HFF-Myc (cell line): Measurements from ENCODE around the gene CASP2.

ENCODE experiments used
- DNase-seq: peaks from one replicate; pipeline ENCODE4 v3.0.0-alpha.2; 2011; ENCODE audit warnings: low read depth; ENCODE audit errors: extremely low read depth
- H3K4me3 ChIP-seq: replicated peaks from 2 replicates; pipeline ENCODE4 v1.5.1; 2011; ENCODE audit warnings: low read depth, mild to moderate bottlenecking, control low read depth, low read length
- TF ChIP-seq, protein P1 (sequence below): IDR thresholded peaks from 2 replicates; pipeline ENCODE4 v1.5.1; 2012; ENCODE audit warnings: mild to moderate bottlenecking, low read depth, low read length, control low read depth; ENCODE audit errors: missing control alignments

Gene CASP2

GRCh38 chr7:143322760-143323633 is 34.8 kb downstream of the CASP2 start:
- TF ChIP-seq, protein P1, sequence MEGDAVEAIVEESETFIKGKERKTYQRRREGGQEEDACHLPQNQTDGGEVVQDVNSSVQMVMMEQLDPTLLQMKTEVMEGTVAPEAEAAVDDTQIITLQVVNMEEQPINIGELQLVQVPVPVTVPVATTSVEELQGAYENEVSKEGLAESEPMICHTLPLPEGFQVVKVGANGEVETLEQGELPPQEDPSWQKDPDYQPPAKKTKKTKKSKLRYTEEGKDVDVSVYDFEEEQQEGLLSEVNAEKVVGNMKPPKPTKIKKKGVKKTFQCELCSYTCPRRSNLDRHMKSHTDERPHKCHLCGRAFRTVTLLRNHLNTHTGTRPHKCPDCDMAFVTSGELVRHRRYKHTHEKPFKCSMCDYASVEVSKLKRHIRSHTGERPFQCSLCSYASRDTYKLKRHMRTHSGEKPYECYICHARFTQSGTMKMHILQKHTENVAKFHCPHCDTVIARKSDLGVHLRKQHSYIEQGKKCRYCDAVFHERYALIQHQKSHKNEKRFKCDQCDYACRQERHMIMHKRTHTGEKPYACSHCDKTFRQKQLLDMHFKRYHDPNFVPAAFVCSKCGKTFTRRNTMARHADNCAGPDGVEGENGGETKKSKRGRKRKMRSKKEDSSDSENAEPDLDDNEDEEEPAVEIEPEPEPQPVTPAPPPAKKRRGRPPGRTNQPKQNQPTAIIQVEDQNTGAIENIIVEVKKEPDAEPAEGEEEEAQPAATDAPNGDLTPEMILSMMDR = no peak
- no peak overlapping the region for H3K4me3 ChIP-seq

GRCh38 chr7:143323653-143324052 is 35.5 kb downstream of the CASP2 start:
- TF ChIP-seq, protein P1 = no peak
- no peak for DNase-seq
- H3K4me3 ChIP-seq = no peak overlapping the region

More at GRCh38 chr7:143322760-143323633, 34.8 kb downstream of the CASP2 start:
- peak; percentile 5 for DNase-seq

DNA sequence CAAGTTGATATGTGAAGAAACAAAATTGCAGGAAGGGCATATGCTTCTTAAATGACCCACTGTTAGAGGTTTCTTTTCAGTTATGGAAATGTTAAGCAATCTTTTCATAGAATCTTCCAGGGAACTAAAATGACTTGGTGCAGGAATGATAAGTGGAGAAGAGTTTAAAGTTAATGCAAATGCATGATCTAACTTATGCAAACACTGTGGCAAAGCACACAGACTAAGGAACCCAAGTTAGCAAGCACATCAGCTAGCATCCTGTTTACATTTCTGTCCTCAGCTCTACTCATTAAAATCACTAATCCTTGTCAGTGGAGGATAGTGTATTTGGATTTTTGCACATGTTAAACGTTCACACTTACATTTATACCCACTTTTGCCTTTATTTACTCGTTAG is 37.1 kb downstream of the CASP2 start:
- DNase-seq = no peak
- H3K4me3 ChIP-seq = no peak overlapping the region
- TF ChIP-seq, protein P1 = no peak

DNA sequence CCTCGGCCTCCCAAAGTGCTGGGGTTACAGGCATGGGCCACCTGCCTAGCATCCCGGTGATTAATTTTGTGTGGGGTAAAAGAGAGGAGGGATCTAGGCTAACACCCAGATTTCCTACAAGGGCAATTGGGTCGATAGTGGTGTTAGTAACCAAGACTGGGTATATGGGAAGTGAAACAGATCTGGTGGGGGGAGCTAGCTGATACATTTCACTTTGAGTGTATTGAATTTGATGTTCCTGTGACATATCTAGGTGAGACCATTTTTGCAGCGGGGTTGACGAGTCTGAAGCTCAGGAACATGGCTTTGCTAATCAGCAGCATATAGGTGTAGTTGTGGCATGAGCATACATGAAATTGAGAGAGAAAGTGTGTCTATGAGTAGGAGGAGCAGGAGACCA is 39.8 kb downstream of the CASP2 start:
- H3K4me3 ChIP-seq = no peak overlapping the region
- DNase-seq = no peak

GRCh38 chr7:143329471-143330170 is 41.5 kb downstream of the CASP2 start:
- no peak overlapping the region for H3K4me3 ChIP-seq
- TF ChIP-seq, protein P1 = no peak
- DNase-seq = no peak

More for the DNA sequence above, 39.8 kb downstream of the CASP2 start:
- TF ChIP-seq, protein P1 = no peak

DNA sequence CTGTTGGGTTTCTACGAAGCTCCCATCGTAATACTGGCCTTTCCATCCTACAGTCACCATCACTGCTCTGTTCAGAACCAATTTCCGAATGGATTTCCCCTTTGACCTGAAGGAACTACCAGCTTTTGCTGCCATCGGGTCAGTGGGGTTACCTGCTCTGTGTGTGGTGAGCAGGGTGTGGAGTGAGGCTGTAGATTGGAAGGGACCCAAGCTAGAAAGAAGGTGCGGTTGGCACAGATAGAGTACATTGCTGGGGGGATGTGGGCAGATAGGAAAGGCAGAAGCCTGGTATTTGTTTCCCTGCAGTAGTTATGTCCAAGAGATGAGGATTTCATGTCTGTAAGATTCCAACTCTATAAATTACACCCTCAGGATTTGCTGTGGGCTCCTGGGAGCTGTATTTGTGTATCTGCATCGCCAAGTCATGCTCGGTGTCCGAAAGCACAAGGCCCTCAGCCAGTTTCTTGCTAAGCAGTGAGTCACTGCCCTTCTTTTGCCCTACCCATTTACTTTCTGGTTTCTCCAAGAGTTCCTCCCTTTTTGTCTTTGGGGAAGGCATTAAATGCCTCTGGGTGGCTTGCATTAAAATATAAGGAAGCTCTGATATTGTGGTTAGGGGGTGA is 43.1 kb downstream of the CASP2 start:
- TF ChIP-seq, protein P1 = no peak
- DNase-seq = peak; percentile 40
- H3K4me3 ChIP-seq = no peak overlapping the region
